Endodermal cell (in vitro differentiated cells): ENCODE measurements around the gene GPR4. TPM values are rescaled to one million over a fixed set of nuclear protein-coding genes. Genes with fewer than 3 reads are reported as not detected.

Experiments
- DNase-seq: peaks from one replicate; pipeline ENCODE4 v3.0.0-alpha.2; 2017
- H3K27ac ChIP-seq: 2 replicates; pipeline ENCODE4 v1.5.1; 2013; ENCODE audit warnings: mild to moderate bottlenecking, low read depth, low read length, moderate library complexity
- H3K27me3 ChIP-seq: 2 replicates; pipeline ENCODE4 v1.6.1; 2013; ENCODE audit warnings: mild to moderate bottlenecking, low read length, moderate library complexity; ENCODE audit not compliant: insufficient read depth, control insufficient read depth, poor library complexity, severe bottlenecking
- H3K36me3 ChIP-seq: 2 replicates; pipeline ENCODE4 v1.7.0; 2013; ENCODE audit warnings: mild to moderate bottlenecking, low read length, moderate library complexity; ENCODE audit not compliant: control insufficient read depth, insufficient read depth
- H3K4me1 ChIP-seq: one replicate; pipeline ENCODE4 v1.7.0; 2013; ENCODE audit warnings: low read length; ENCODE audit not compliant: control insufficient read depth, insufficient read depth
- H3K4me3 ChIP-seq: 2 replicates; pipeline ENCODE4 v1.5.1; 2013; ENCODE audit warnings: mild to moderate bottlenecking, low read length, moderate library complexity
- H3K9ac ChIP-seq: 2 replicates; pipeline ENCODE4 v1.6.1; 2013; ENCODE audit warnings: mild to moderate bottlenecking, low read length, moderate library complexity; ENCODE audit not compliant: poor library complexity, severe bottlenecking; ENCODE audit errors: extremely low read depth
- H3K9me3 ChIP-seq: 2 replicates; pipeline ENCODE4 v1.6.1; 2013; ENCODE audit warnings: mild to moderate bottlenecking, low read length, moderate library complexity; ENCODE audit not compliant: control insufficient read depth
- H3K27ac Mint-ChIP-seq: 2 replicates; pipeline ENCODE4 v1.8.0; 2020; ENCODE audit warnings: mixed read lengths
- H3K27me3 Mint-ChIP-seq: 2 replicates; pipeline ENCODE4 v1.8.0; 2021; ENCODE audit warnings: mild to moderate bottlenecking, mixed read lengths; ENCODE audit not compliant: insufficient read depth
- H3K36me3 Mint-ChIP-seq: 2 replicates; pipeline ENCODE4 v1.8.0; 2020; ENCODE audit warnings: low read depth, mixed read lengths
- H3K4me1 Mint-ChIP-seq: 2 replicates; pipeline ENCODE4 v1.8.0; 2020; ENCODE audit warnings: mixed read lengths
- H3K4me3 Mint-ChIP-seq: 2 replicates; pipeline ENCODE4 v1.8.0; 2020; ENCODE audit warnings: mild to moderate bottlenecking, moderate library complexity, mixed read lengths
- H3K9me3 Mint-ChIP-seq: 2 replicates; pipeline ENCODE4 v1.8.0; 2020; ENCODE audit warnings: mild to moderate bottlenecking, mixed read lengths
- WGBS, 2 experiments: methylation state at CpG; one replicate each; pipeline versions ENCODE4 v1.1.5 to v1.1.7; 2013; ENCODE audit warnings: missing lambda C conversion rate in 2 of 2, mixed read lengths in 1 of 2; ENCODE audit not compliant: insufficient coverage in 1 of 2, insufficient read length in 1 of 2; 5-methylcytosine and 5-hydroxymethylcytosine counted together
- total RNA-seq, 2 donors: library from RNA; stranded (reverse); fragmentation: NEBNext Ultra II Directional in 1 of 2; extraction: Animal tissue kit (Norgen Biotek cat#: 25700) in 1 of 2; gene quantifications; 2 replicates in 1 of 2; 3 replicates in 1 of 2; pipeline ENCODE4 v1.2.1, GENCODE V29; 2021
- TF ChIP-seq, protein P1 (sequence below): fragments of 200-600 bp; sonication (generic); conservative IDR thresholded peaks from 2 replicates; pipeline ENCODE4 v1.5.0; 2021; ENCODE audit warnings: antibody characterized with exemption, mild to moderate bottlenecking

The GPR4 gene
- total RNA-seq, 2 donors from 2014 or later = not detected

DNA sequence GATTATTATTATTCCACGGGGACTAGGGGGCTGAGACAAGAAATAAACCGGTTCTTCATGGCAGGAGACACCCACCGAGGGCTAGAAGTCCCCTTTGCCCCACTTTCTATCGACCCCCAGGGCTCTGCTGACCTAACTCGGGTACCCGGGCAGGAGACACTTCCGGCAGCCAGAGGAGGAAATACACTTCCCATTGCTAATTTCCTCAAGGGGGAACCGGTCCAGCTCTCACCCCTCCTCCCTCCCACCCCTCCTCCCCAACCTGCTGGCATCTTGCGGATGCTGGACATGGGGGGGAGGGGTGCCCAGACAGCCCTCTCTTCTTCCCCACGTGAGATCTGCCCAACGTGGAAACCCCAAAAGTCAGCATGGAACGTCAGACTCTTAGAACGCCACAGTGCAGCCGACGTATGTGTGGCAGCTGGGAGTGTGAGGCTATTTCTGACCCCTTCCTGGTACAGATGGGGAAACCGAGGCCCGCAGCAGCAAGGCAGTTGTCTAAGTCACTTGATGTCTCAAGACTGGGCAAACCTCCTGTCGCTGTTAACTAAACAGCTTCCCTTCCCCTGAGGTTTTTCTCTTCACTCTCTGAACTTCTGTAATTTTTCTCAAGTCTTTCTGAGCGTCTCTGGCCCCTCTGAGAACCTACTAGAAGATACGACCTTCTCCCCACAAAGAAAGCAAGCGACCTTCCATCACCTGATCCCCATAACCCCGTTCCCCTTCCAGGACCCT lies 3.6 kb downstream of the GPR4 start:
- H3K9me3 ChIP-seq = no peaks in the 10 kb centered on the region
- Mint-ChIP-seq H3K36me3 (no peaks in the 10 kb centered on the region), H3K4me3 (peak overlapping the region; percentile 32), H3K27ac (no peak overlapping the region), H3K27me3 (peaks cover 80% of the 10 kb centered on the region), H3K4me1 (peaks cover 6% of the 10 kb centered on the region), H3K9me3 (no peaks in the 10 kb centered on the region)
- no peaks in the 10 kb centered on the region for H3K36me3 ChIP-seq
- no peak for DNase-seq
- TF ChIP-seq, protein P1, sequence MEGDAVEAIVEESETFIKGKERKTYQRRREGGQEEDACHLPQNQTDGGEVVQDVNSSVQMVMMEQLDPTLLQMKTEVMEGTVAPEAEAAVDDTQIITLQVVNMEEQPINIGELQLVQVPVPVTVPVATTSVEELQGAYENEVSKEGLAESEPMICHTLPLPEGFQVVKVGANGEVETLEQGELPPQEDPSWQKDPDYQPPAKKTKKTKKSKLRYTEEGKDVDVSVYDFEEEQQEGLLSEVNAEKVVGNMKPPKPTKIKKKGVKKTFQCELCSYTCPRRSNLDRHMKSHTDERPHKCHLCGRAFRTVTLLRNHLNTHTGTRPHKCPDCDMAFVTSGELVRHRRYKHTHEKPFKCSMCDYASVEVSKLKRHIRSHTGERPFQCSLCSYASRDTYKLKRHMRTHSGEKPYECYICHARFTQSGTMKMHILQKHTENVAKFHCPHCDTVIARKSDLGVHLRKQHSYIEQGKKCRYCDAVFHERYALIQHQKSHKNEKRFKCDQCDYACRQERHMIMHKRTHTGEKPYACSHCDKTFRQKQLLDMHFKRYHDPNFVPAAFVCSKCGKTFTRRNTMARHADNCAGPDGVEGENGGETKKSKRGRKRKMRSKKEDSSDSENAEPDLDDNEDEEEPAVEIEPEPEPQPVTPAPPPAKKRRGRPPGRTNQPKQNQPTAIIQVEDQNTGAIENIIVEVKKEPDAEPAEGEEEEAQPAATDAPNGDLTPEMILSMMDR = no peak
- H3K27me3 ChIP-seq = peaks cover 62% of the 10 kb centered on the region
- H3K4me3 ChIP-seq = no peak overlapping the region
- 32 to 37% methylated on average over 12 to 21 of the region's 22 CpGs for WGBS, 2 experiments
- no peaks in the 10 kb centered on the region for H3K4me1 ChIP-seq
- no peak overlapping the region for H3K9ac ChIP-seq
- H3K27ac ChIP-seq = no peak overlapping the region

DNA sequence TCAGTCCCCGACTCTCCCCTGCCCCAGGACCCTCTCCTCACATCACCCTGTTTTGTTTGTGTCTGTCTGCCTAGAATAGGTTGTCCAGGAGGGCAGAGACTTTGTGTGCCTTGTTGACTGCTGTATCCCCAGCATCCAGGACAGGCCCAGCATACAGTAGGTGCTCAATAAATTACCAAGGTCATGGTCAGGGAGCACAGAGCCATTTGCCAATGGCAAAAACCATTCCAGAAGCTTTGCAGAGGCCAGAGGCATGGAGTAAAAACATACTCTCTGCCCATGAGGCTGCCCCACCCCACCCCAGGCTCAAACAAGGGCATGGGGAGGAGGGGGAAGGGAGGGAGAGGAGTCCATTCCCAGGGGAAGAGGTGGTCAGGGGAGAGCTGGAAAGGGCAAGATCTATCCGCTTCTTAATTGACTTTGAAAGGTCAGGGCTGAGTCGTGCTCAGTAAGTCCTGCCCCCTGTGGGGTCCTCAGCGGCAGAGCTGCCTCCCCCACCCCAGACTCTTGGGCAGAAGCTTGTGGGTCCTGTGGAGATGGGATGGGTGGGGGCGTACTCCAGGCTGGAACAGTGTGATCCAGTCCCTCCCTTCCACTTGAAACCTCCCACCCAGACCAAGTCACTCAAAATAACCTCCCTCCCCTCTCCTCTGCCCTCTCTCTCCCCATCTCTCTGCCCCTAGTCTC lies 4.4 kb downstream of the GPR4 start:
- peak overlapping the region; percentile 32 for H3K4me3 Mint-ChIP-seq
- H3K36me3 Mint-ChIP-seq = no peaks in the 10 kb centered on the region
- WGBS, 2 experiments = 20 to 40% methylated on average over 1 to 4 of the region's 5 CpGs
- peaks cover 75% of the 10 kb centered on the region for H3K27me3 Mint-ChIP-seq
- H3K36me3 ChIP-seq = no peaks in the 10 kb centered on the region
- no peaks in the 10 kb centered on the region for H3K9me3 Mint-ChIP-seq
- H3K27me3 ChIP-seq = peaks cover 62% of the 10 kb centered on the region
- no peak overlapping the region for H3K4me3 ChIP-seq
- no peaks in the 10 kb centered on the region for H3K4me1 ChIP-seq
- no peaks in the 10 kb centered on the region for H3K9me3 ChIP-seq
- no peak overlapping the region for H3K27ac ChIP-seq
- H3K4me1 Mint-ChIP-seq = peaks cover 6% of the 10 kb centered on the region
- TF ChIP-seq, protein P1 = no peak
- H3K9ac ChIP-seq = no peak overlapping the region
- no peak overlapping the region for H3K27ac Mint-ChIP-seq
- peak; percentile 60 for DNase-seq

DNA sequence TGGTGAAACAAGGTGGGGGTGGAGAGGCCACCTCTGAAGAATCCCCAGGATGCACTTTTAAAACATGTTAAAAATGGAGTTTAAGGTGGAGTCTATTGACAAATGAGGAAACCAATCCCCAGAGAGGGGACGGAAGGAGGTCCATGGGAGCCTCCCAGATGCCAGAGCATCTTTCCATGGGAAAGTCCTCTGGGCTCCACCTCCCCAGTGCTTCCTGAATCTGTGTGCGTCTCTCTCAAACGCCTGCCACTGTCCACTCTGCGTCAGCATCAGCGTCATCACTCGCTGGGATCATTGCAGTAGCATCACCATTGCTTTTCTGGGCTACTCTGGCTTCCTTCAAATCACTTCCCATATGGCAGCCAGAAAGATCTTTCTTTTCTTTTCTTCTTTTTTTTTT lies 6.2 kb downstream of the GPR4 start:
- no peaks in the 10 kb centered on the region for H3K4me1 ChIP-seq
- Mint-ChIP-seq H3K4me1 (peaks cover 6% of the 10 kb centered on the region), H3K36me3 (no peaks in the 10 kb centered on the region), H3K27me3 (peaks cover 74% of the 10 kb centered on the region), H3K4me3 (no peak overlapping the region), H3K9me3 (peaks cover 4% of the 10 kb centered on the region), H3K27ac (no peak overlapping the region)
- H3K9ac ChIP-seq = no peak overlapping the region
- no peak overlapping the region for H3K4me3 ChIP-seq
- TF ChIP-seq, protein P1 = no peak
- H3K27me3 ChIP-seq = peaks cover 53% of the 10 kb centered on the region
- H3K36me3 ChIP-seq = no peaks in the 10 kb centered on the region
- no peaks in the 10 kb centered on the region for H3K9me3 ChIP-seq
- WGBS, 2 experiments = 78 to 79% methylated on average over 6 of the region's 6 CpGs
- no peak overlapping the region for H3K27ac ChIP-seq
- no peak for DNase-seq
